ENCODE measurements around the gene CHCT1.

- no peak for TF ChIP-seq CTCF (tag by site-specific recombination; IDR thresholded peaks at IDR 0.05)
- no peak for TF ChIP-seq ZNF707 (tag by site-specific recombination; IDR thresholded peaks at IDR 0.05)
- TF ChIP-seq ZNF561 (tag by site-specific recombination; IDR thresholded peaks at IDR 0.05; ENCODE audit: borderline replicate concordance): no peak
- no peak for TF ChIP-seq ZBTB8A (tag by site-specific recombination; IDR thresholded peaks at IDR 0.05)
- TF ChIP-seq ZNF175 (tag by site-specific recombination; IDR thresholded peaks at IDR 0.05): no peak
- no peak for TF ChIP-seq ZNF513 (tag by site-specific recombination; IDR thresholded peaks at IDR 0.05)
- no peak for TF ChIP-seq GLIS2 (tag by site-specific recombination; IDR thresholded peaks at IDR 0.05)
- TF ChIP-seq ZNF664 (tag by site-specific recombination; IDR thresholded peaks at IDR 0.05): no peak
These were observed 35.9 kb upstream of the CHCT1 start for GRCh38 chr17:60386147-60387058.
